Measurements from ENCODE around the gene PCDHB6.
"Not testable (repeated sequence)": the region's sequence is repeated elsewhere in the genome, so short reads cannot be mapped to it uniquely, and the experiment has no call there.

GRCh38 chr5:141201646-141202045 lies 51.8 kb downstream of the PCDHB6 start:
- not testable (repeated sequence) for TF ChIP-seq CTCF, POLR2A, POLR2AphosphoS5 (IDR thresholded peaks at IDR 0.05)

Data from gastroesophageal sphincter (tissue), 3 donors.